MCF 10A (cell line): ENCODE measurements around the gene SFTPA1. TPM values are rescaled to one million over a fixed set of nuclear protein-coding genes. Genes with fewer than 3 reads are reported as not detected.
"Not testable (repeated sequence)": the region's sequence is repeated elsewhere in the genome, so short reads cannot be mapped to it uniquely, and the experiment has no call there.

Experiments
- BruUV-seq: library from RNA; stranded (reverse); fragments of 400-500 nt; replicated peaks from 2 replicates; lab custom pipeline; 2021; lab: Mats Ljungman, UMichigan
- CTCF ChIA-PET: fragments of 300-600 bp; sonication (Branson Sonifier 250); formaldehyde crosslinking; extraction: SDS; loops from one replicate; lab custom pipeline; 2021; ENCODE audit warnings: antibody characterized with exemption, inconsistent platforms; lab: Yijun Ruan, JAX
- POLR2A ChIA-PET: fragments of 300-600, 350-650 bp; sonication (Branson Sonifier 250); formaldehyde crosslinking; extraction: SDS; loops from one replicate; lab custom pipeline; 2020; ENCODE audit warnings: antibody characterized with exemption, inconsistent platforms; lab: Yijun Ruan, JAX
- DNase-seq: peaks from one replicate; pipeline ENCODE4 v3.0.0-alpha.2; 2018; ENCODE audit not compliant: unreplicated experiment
- H3K27ac Mint-ChIP-seq: one replicate; pipeline ENCODE4 v1.8.0; 2022; ENCODE audit warnings: mild to moderate bottlenecking, low read depth, mixed read lengths; ENCODE audit not compliant: unreplicated experiment
- H3K27me3 Mint-ChIP-seq: one replicate; pipeline ENCODE4 v1.8.0; 2022; ENCODE audit warnings: mixed read lengths; ENCODE audit not compliant: insufficient read depth, unreplicated experiment
- H3K36me3 Mint-ChIP-seq: one replicate; pipeline ENCODE4 v1.8.0; 2022; ENCODE audit warnings: mild to moderate bottlenecking, moderate library complexity, mixed read lengths; ENCODE audit not compliant: insufficient read depth, unreplicated experiment
- H3K4me1 Mint-ChIP-seq: one replicate; pipeline ENCODE4 v1.8.0; 2022; ENCODE audit warnings: mixed read lengths; ENCODE audit not compliant: insufficient read depth, unreplicated experiment
- H3K4me3 Mint-ChIP-seq: one replicate; pipeline ENCODE4 v1.8.0; 2022; ENCODE audit warnings: mild to moderate bottlenecking, moderate library complexity, mixed read lengths; ENCODE audit not compliant: unreplicated experiment
- H3K9me3 Mint-ChIP-seq: one replicate; pipeline ENCODE4 v1.8.0; 2022; ENCODE audit warnings: mixed read lengths; ENCODE audit not compliant: unreplicated experiment
- intact Hi-C: fragments of 100-400 bp; cut with micrococcal nuclease; formaldehyde crosslinking; loops from 2 replicates; pipeline ENCODE4 v1.14.1; 2022
- total RNA-seq: library from RNA; stranded (reverse); gene quantifications from 2 replicates; pipeline ENCODE4 v1.2.3, GENCODE V29; 2022
- TF ChIP-seq, protein P1 (sequence below): fragments of 200-600 bp; IDR thresholded peaks from one replicate; pipeline ENCODE4 v1.8.0; 2022; ENCODE audit warnings: antibody characterized with exemption, mild to moderate bottlenecking; ENCODE audit not compliant: unreplicated experiment

The SFTPA1 gene
- total RNA-seq, 1 experiment from 2014 or later, result not detected

DNA sequence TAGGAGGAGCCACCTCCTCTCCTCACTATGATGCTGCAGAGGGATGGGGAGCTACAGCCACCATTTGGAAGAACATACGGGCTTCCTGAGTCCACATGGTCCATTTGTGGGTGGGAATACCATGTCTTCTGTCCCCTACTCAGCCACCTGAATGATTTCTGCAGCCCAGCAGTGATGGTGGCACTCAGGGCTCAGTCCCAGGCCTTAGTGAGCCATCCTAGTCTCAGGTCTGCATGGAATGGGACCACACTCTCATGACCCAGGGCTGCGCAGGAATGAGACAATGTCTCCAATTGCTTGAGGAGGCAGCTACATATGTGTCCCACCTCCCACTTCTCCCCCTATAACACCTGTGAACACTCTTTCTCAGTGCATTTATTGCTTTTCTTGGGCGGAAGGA, 4.8 kb downstream of the SFTPA1 start:
- intact Hi-C loops, result no loop called here
- DNase-seq, result no peak
- Mint-ChIP-seq H3K36me3 (no peaks in the 10 kb centered on the region), H3K27ac (no peak overlapping the region), H3K9me3 (no peaks in the 10 kb centered on the region), H3K4me3 (no peak overlapping the region), H3K27me3 (peaks cover 55% of the 10 kb centered on the region), H3K4me1 (no peaks in the 10 kb centered on the region)
- TF ChIP-seq, protein P1, sequence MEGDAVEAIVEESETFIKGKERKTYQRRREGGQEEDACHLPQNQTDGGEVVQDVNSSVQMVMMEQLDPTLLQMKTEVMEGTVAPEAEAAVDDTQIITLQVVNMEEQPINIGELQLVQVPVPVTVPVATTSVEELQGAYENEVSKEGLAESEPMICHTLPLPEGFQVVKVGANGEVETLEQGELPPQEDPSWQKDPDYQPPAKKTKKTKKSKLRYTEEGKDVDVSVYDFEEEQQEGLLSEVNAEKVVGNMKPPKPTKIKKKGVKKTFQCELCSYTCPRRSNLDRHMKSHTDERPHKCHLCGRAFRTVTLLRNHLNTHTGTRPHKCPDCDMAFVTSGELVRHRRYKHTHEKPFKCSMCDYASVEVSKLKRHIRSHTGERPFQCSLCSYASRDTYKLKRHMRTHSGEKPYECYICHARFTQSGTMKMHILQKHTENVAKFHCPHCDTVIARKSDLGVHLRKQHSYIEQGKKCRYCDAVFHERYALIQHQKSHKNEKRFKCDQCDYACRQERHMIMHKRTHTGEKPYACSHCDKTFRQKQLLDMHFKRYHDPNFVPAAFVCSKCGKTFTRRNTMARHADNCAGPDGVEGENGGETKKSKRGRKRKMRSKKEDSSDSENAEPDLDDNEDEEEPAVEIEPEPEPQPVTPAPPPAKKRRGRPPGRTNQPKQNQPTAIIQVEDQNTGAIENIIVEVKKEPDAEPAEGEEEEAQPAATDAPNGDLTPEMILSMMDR, result no peak
- no TSS peak for BruUV-seq
- ChIA-PET CTCF (no interaction called here), POLR2A (no interaction called here)

DNA sequence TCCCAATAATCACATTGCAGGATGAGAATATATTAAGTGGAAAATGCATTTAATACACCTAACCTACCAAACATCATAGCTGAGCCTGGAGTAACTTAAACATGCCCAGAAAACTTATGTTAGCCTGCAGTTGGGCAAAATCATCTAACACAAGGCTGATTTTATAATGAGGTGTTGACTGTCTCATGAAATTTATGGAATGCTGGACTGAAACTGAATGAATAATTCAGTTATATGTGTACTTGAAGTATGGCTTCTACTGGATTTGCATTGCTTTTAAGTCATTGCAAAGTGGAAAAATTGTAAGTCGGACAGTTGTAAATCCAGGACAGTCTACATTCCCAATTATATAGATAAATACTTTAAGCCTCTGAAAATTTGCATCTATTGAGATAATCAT, 5.4 kb downstream of the SFTPA1 start:
- no peak overlapping the region for H3K4me3 Mint-ChIP-seq
- CTCF ChIA-PET, result interaction anchor here (0.8 kb wide), 1 partner anchor 78 kb away, joined by 3 read pairs; no protein-coding TSS in a partner anchor
- intact Hi-C loops, result no loop called here
- POLR2A ChIA-PET, result no interaction called here
- no TSS peak for BruUV-seq
- H3K27ac Mint-ChIP-seq, result no peak overlapping the region
- peaks cover 55% of the 10 kb centered on the region for H3K27me3 Mint-ChIP-seq
- H3K9me3 Mint-ChIP-seq, result no peaks in the 10 kb centered on the region
- no peak for DNase-seq
- H3K36me3 Mint-ChIP-seq, result no peaks in the 10 kb centered on the region
- TF ChIP-seq, protein P1, result no peak
- H3K4me1 Mint-ChIP-seq, result no peaks in the 10 kb centered on the region

DNA sequence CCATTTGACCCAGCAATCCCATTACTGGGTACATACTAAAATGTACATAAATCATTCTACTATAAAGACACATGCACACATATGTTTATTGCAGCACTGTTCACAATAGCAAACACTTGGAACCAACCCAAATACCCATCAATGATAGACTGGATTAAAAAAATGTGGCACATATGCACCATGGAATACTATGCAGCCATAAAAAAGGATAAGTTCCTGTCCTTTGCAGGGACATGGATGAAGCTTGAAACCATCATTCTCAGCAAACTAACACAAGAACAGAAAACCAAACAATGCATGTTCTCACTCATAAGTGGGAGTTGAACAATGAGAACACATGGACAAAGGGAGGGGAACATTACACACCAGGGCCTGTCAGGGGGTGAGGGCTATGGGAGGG, 12.9 kb downstream of the SFTPA1 start:
- H3K4me3 Mint-ChIP-seq, intact Hi-C loops, H3K4me1 Mint-ChIP-seq, CTCF ChIA-PET, H3K27ac Mint-ChIP-seq, H3K9me3 Mint-ChIP-seq, H3K36me3 Mint-ChIP-seq, BruUV-seq, DNase-seq, POLR2A ChIA-PET: not testable (repeated sequence)
- peaks cover 48% of the 10 kb centered on the region for H3K27me3 Mint-ChIP-seq

DNA sequence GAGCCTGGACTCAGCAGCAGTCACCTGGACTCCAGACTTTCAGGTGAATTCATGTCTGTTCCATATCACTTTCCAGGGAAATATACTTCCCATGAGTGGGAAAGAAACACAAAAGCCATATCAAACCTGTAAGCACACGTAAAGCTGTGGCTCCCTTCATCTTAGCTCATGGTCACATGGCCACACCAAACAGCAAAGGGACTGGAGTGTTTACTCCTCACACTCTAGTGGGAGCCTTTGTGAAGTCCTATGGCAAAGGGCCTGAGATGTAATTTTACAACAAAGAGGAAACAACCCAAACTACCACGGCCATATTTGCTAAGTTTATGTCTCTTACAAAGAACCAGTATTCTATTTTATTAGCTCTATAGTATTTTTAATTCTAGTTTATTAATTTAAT, 16.3 kb downstream of the SFTPA1 start:
- H3K36me3 Mint-ChIP-seq, result no peaks in the 10 kb centered on the region
- BruUV-seq, result no TSS peak
- no peak for DNase-seq
- TF ChIP-seq, protein P1, result no peak
- intact Hi-C loops, result no loop called here
- peaks cover 62% of the 10 kb centered on the region for H3K27me3 Mint-ChIP-seq
- ChIA-PET CTCF (interaction anchor here (1.0 kb wide), 1 partner anchor 65 kb away, joined by 3 read pairs; no protein-coding TSS in a partner anchor), POLR2A (no interaction called here)
- H3K9me3 Mint-ChIP-seq, result no peaks in the 10 kb centered on the region
- no peaks in the 10 kb centered on the region for H3K4me1 Mint-ChIP-seq
- H3K27ac Mint-ChIP-seq, result no peak overlapping the region
- H3K4me3 Mint-ChIP-seq, result no peak overlapping the region

DNA sequence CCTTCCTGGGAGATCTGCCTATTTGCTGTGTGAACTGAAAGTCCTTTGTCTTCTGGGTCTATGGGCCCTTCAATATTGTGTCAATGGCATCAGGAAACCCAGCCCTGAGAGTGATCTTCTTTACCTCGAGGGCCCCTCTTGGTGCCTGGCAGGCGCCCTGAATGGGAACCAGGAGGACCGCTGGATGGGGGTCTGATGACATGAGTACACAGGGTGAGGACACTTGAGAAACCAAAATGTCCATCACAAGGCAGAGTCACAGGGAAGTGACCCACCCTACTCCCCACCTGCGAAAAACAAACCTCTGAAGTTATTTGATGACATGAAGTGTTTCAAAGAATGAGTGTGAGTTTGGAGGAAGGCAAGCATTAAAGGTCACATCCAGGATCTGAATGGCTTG, 17.3 kb downstream of the SFTPA1 start:
- Mint-ChIP-seq H3K4me3 (no peak overlapping the region), H3K9me3 (no peaks in the 10 kb centered on the region), H3K27ac (no peak overlapping the region), H3K4me1 (no peaks in the 10 kb centered on the region), H3K27me3 (peaks cover 61% of the 10 kb centered on the region), H3K36me3 (no peaks in the 10 kb centered on the region)
- TF ChIP-seq, protein P1, result no peak
- DNase-seq, result no peak
- CTCF ChIA-PET, result interaction anchor here (0.6 kb wide), 1 partner anchor 420 kb away, joined by 4 read pairs; no protein-coding TSS in a partner anchor
- BruUV-seq, result no TSS peak
- intact Hi-C loops, result no loop called here
- POLR2A ChIA-PET, result no interaction called here
